GM12878 (cell line): ENCODE results near the gene ANAPC15. TPM values are rescaled to one million over a fixed set of nuclear protein-coding genes. Genes with fewer than 3 reads are reported as not detected.

Experiments
- BHLHE40 ChIP-seq, 2 experiments: fragments of 450-650 bp in 1 of 2; IDR thresholded peaks; 2 replicates each; pipeline ENCODE4 v1.6.1; 2011 to 2017; ENCODE audit warnings: low read depth in 2 of 2, borderline replicate concordance in 1 of 2, improper control_type of control experiment in 1 of 2, low read length in 1 of 2, mild to moderate bottlenecking in 1 of 2
- ESRRA ChIP-seq: IDR thresholded peaks from 2 replicates; pipeline ENCODE4 v1.6.1; 2012; ENCODE audit warnings: mild to moderate bottlenecking, low read length, improper control_type of control experiment
- NRF1 ChIP-seq: conservative IDR thresholded peaks from 2 replicates; pipeline ENCODE4 v1.6.1; 2011; ENCODE audit warnings: mild to moderate bottlenecking, low read depth, low read length, improper control_type of control experiment
- POU2F2 ChIP-seq: IDR thresholded peaks from 3 replicates; pipeline ENCODE4 v1.6.1; 2011; ENCODE audit warnings: low read depth, mild to moderate bottlenecking, low read length, borderline replicate concordance
- STAT3 ChIP-seq: IDR thresholded peaks from 2 replicates; pipeline ENCODE4 v1.6.1; 2011; ENCODE audit warnings: low read depth, low read length, improper control_type of control experiment
- TCF3 ChIP-seq: IDR thresholded peaks from 2 replicates; pipeline ENCODE4 v1.6.1; 2012; ENCODE audit warnings: low read depth, mild to moderate bottlenecking, low read length, borderline replicate concordance; ENCODE audit not compliant: insufficient read depth
- YY1 ChIP-seq: IDR thresholded peaks from 2 replicates; pipeline ENCODE4 v1.6.1; 2011; ENCODE audit warnings: low read depth, mild to moderate bottlenecking, low read length
- ZSCAN29 ChIP-seq: fragments of 450-650 bp; IDR thresholded peaks from 2 replicates; pipeline ENCODE4 v1.6.1; 2017; ENCODE audit warnings: mild to moderate bottlenecking, moderate library complexity
- polyA plus RNA-seq, 11 experiments: library from polyadenylated mRNA; depleted of rRNA in 4 of 11; unstranded in 6 of 11; stranded (reverse) in 5 of 11; fragments of >200 nt; fragmentation: Nextera tagmentation in 4 of 11; fragmentation: Illumina TruSeq in 1 of 11; extraction: Ambion mirVana in 4 of 11; extraction: Trizol in 1 of 11; gene quantifications; 1 replicate in 1 of 11; 2 replicates in 10 of 11; pipeline versions ENCODE4 v1.2.1 to v1.2.3, GENCODE V29; 2011 to 2016; ENCODE audit warnings: inconsistent platforms in 2 of 11, missing spikeins in 2 of 11, low read depth in 1 of 11
- total RNA-seq, 4 experiments: library from RNA; depleted of rRNA in 3 of 4; stranded (reverse); fragments of >200 nt in 3 of 4; fragmentation: Illumina TruSeq in 1 of 4; extraction: Trizol in 1 of 4; gene quantifications; 2 replicates each; pipeline versions ENCODE4 v1.2.1 to v1.2.3, GENCODE V29; 2013 to 2021
- TF ChIP-seq, protein P1 (sequence below): fragments of 450-650 bp; IDR thresholded peaks from 2 replicates; pipeline ENCODE4 v1.6.1; 2017; ENCODE audit warnings: borderline replicate concordance
- TF ChIP-seq, protein P2 (sequence below): fragments of 450-650 bp; formaldehyde crosslinking; IDR thresholded peaks from 2 replicates; pipeline ENCODE4 v1.4.0; 2020; ENCODE audit warnings: mild to moderate bottlenecking, moderate library complexity

The ANAPC15 gene
- total and polyA plus RNA-seq, 10 of the 15 experiments (the other 5 are each of a cell fraction or from before 2014, with no cell fraction given) = 83.4 to 372 (median 103) TPM

DNA sequence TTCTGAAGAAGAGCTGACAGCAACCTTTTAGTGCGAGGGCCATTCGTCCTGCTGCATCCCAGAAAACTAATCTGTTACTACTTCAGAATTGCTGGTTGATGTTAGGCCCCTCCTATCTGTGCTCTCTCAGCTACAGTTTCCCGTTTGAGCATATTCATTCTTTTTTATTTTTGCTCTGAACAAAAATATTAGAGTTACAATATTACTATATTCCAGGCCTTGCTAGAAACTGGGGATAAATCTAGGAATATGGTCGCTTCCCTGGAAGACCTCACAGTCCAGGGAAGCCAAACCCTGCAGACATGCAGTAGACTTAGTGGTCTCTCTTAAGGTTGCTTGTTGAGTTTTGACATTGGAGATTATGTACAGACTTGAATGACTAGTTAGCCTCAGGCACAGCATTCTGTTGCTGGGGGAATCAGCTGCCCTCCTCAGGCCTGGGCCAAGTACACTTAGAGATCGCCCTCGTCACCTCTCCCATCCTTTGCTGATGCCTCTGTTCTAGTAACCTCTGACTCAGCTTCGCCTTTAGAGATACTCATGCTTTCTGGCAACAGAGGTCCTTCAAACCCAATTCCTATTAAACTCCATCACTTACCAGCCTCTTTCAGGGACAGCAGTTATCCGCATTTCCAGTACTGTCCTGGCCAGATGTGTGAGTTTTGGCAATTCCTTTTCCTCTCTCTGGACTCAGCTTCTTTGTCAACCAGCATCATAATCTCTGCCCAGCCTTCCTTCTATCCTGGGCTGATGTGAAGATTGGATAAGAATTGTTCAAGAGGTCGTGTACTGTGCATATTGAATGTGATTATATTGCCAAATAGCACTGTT is 698 bp upstream of the ANAPC15 start (continued):
- TF ChIP-seq, protein P1, sequence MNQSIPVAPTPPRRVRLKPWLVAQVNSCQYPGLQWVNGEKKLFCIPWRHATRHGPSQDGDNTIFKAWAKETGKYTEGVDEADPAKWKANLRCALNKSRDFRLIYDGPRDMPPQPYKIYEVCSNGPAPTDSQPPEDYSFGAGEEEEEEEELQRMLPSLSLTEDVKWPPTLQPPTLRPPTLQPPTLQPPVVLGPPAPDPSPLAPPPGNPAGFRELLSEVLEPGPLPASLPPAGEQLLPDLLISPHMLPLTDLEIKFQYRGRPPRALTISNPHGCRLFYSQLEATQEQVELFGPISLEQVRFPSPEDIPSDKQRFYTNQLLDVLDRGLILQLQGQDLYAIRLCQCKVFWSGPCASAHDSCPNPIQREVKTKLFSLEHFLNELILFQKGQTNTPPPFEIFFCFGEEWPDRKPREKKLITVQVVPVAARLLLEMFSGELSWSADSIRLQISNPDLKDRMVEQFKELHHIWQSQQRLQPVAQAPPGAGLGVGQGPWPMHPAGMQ = no peak
- TF ChIP-seq NRF1 = no peak
- no peak for TF ChIP-seq STAT3
- TF ChIP-seq, protein P2, sequence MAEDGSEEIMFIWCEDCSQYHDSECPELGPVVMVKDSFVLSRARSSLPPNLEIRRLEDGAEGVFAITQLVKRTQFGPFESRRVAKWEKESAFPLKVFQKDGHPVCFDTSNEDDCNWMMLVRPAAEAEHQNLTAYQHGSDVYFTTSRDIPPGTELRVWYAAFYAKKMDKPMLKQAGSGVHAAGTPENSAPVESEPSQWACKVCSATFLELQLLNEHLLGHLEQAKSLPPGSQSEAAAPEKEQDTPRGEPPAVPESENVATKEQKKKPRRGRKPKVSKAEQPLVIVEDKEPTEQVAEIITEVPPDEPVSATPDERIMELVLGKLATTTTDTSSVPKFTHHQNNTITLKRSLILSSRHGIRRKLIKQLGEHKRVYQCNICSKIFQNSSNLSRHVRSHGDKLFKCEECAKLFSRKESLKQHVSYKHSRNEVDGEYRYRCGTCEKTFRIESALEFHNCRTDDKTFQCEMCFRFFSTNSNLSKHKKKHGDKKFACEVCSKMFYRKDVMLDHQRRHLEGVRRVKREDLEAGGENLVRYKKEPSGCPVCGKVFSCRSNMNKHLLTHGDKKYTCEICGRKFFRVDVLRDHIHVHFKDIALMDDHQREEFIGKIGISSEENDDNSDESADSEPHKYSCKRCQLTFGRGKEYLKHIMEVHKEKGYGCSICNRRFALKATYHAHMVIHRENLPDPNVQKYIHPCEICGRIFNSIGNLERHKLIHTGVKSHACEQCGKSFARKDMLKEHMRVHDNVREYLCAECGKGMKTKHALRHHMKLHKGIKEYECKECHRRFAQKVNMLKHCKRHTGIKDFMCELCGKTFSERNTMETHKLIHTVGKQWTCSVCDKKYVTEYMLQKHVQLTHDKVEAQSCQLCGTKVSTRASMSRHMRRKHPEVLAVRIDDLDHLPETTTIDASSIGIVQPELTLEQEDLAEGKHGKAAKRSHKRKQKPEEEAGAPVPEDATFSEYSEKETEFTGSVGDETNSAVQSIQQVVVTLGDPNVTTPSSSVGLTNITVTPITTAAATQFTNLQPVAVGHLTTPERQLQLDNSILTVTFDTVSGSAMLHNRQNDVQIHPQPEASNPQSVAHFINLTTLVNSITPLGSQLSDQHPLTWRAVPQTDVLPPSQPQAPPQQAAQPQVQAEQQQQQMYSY = no peak
- no peak for TF ChIP-seq ZSCAN29
- no peak for TF ChIP-seq TCF3
- TF ChIP-seq POU2F2 = no peak
- TF ChIP-seq ESRRA = no peak
- no peak for TF ChIP-seq YY1
- no peak for TF ChIP-seq BHLHE40 (IDR thresholded peaks at IDR 0.05; ENCODE audit: borderline replicate concordance in 1 of 2, low read depth in 2 of 2, low read length in 1 of 2)
